Measurements from ENCODE around the gene CPNE5.
"Not testable (repeated sequence)": the region's sequence is repeated elsewhere in the genome, so short reads cannot be mapped to it uniquely, and the experiment has no call there.

The CPNE5 gene

GRCh38 chr6:36739947-36740817, 99.1 kb downstream of the CPNE5 start:
- DNase-seq: no peak

- DNase-seq: no peak
Measured at GRCh38 chr6:36738108-36738507, 101.1 kb downstream of the CPNE5 start.

DNA sequence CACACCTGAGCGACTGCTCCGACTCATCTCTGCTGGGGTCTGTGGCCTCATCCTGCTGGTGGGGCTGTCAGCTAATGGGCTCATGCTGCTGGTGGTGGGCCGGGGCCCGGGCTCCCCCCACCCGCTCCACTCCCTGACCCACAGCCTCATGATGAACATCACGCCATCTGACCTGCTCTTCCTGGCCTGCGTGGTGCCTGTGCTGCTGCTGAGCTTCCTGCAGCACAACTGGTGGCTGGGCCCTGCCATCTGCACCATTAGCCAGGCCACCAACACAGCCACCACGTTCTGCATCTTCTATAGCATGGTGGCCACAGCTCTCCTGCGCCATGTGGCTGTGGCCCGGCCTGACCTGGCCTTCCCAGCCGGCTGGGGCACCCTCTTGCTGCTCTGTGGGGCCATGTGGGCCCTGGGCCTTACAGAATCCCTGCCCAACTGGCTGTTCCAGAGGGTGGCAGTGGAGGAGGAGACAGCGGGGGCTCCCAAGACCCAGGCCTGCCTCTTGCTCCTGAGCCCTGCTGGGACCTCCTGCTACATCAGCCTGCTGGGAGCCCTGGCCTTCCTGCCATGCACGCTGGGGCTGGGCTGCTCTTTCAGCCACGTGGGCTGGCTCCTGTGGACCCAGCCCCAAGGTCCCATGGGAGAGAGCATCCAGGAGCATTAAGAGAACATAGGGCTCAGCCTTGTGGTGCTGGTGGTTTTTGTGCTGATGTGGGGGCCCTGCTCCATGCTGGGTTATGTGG, 102.0 kb downstream of the CPNE5 start:
- DNase-seq: no peak

DNA sequence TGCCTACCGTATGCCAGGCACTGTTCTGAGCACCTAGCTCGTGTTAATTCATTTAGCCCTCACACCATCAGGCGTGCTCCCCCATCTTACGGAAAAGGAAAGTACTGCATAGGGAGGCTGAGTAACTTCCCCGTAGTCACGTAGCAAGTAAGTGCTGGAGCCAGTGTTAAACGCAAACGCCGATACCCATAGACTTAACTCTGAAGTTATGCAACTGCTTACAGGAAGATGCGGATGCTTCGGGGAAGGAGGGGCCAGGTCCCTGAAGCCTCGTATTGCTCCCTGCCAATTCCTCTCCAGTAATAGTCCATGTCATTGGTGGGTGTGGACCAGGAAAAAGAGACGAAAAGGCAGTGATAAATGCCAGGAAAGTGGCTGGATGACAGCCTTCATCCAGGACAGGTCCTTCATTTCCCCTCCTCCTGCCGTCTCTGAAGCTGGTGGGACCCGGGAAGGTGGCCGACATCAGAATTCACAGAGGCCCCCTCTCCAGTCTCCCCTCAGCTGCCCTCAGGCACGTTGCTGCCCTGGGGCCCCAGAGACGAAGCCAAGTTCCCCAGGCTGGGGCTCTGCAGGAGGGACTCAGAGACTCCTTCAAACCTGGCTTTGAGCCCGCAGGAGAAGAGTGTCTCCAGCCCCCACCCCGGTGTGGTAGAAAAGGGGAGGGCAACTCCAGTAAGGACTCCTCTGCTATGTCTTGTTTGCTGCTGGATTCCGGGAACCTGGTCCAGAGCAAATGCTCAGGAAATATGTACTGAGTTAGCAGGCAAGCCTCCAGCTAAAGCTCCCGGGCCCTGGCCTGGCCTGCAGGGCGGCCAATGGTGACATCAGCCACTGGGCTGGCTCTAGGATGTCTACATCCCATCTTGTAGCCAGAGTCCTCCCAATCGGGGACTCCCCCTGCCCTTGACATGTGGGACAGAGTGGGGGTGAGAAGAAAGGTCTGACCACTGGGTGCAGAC, 103.9 kb downstream of the CPNE5 start:
- DNase-seq: no peak

GRCh38 chr6:36734486-36735060, 104.7 kb downstream of the CPNE5 start:
- DNase-seq: no peak

DNA sequence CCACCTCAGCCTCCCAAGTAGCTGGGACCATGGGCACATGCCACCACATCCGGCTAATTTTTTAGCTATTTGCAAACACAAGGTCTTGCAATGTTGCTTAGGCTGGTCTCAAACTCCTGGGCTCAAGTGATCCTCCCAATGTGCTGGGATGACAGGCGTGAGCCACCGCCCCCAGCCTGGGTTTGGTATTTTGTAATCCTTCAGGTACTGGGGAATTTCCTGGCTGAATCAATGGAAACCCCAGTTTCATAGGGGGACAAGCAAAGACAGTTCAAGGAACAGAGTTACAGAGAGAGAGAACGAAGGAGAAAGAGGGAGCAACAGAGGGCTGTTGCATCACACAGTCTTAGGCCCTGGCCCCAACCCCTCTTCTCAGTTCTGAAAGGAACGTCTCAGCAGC, 105.9 kb downstream of the CPNE5 start:
- DNase-seq: no peak

- DNase-seq: no peak
Measured at GRCh38 chr6:36731622-36732310, 107.5 kb downstream of the CPNE5 start.

GRCh38 chr6:36730424-36731380, 108.5 kb downstream of the CPNE5 start:
- no peak for DNase-seq

- DNase-seq: no peak
Measured at GRCh38 chr6:36729161-36729524, 110.1 kb downstream of the CPNE5 start.

DNA sequence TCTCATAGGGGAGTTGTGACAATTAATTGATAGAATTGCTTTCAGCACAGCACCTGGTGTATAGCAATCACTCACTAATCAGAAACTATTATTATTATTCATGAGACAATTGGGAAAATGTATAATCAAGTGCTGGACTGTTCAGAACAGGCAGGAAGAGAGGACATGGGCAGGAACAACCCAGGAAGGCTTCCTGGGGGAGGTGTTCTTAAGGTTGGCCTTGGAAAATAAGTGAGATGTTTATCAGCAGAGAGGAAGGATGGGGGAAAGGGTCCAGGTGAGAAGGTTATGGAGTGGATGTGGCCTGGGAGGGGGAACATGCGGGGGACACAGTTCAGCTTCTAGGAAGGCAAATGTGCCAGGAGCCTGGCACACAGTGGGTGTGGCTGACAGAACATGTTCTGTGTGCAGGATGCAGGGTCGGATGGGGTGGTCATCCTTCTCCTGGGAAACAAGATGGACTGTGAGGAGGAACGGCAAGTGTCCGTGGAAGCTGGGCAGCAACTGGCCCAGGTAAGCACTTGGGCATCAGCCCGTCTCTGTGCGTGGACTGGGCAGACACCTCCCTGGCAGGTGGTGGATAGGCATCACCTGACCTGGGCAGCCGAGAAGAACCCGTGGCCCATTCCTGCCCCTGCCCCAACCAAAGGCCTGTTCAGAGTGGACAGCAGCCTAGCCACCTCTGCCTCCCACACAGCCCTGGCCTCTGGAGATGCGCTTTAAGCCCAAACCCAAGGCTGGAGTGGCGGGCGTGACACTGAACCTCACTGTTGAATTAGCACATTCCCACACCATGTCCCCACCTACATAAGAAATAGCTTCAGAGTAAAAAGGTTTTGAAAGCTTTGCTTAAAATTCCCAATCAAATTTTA, 110.7 kb downstream of the CPNE5 start:
- DNase-seq: no peak

DNA sequence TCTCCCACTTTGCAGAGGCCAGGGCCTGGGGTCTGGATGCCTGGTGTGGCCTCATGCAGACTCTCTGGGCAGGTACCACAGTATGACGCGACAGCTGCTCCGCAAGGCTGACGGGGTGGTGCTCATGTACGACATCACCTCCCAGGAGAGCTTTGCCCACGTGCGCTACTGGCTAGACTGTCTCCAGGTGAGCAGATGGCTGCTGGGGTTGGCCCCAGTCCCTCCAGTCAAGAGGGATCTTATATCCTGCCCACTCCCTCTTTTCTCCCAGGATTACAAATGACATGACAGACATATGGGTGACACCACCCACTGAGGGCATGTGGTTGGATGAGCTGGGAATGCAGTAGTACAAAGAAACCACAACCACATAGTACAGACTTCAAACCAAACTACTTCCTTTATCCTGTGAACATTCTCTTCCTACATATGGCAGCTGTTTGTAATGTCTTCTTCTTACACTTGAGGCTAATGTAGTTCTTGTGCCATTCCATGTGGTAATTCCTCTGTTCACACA, 111.7 kb downstream of the CPNE5 start:
- DNase-seq: no peak

- DNase-seq: no peak
Measured at GRCh38 chr6:36725581-36725980, 113.7 kb downstream of the CPNE5 start.

GRCh38 chr6:36724514-36725390, 114.5 kb downstream of the CPNE5 start:
- peak; percentile 37 for DNase-seq

DNA sequence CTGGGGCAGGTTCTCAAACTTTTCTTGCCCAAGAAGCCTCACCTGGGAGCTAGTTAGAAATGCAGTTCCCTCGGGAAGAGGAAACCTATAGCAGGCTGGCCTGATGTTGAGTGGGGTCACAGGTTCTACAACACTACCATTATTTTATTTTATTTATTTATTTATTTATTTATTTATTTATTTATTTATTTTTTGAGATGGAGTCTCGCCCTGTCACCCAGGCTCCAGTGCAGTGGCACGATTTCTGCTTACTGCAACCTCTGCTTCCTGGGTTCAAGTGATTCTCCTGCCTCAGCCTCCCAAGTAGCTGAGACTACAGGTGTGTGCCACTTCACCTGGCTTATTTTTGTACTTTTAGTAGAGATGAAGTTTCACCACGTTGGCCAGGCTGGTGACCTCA, 115.3 kb downstream of the CPNE5 start:
- not testable (repeated sequence) for DNase-seq

DNA sequence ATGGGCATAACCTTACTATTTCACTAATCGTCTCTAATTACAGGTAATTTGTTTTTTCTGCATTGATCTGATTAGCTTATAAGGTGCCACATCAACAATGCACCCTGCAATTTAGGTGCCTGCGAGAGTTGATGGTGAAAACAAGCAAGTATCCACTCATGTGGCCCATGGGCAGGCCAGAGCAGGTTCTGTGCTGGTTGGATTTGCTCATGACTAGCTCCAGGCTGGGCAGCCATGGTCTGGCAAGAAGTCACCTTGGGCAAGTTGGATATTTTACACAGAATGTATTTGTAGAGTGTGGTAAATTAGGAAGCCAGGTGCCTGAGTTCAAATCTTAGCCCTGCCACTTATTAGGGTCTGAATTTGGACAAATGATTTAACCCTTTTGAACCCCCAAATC, 116.4 kb downstream of the CPNE5 start:
- DNase-seq: no peak

GRCh38 chr6:36722365-36722764, 116.9 kb downstream of the CPNE5 start:
- no peak for DNase-seq

DNA sequence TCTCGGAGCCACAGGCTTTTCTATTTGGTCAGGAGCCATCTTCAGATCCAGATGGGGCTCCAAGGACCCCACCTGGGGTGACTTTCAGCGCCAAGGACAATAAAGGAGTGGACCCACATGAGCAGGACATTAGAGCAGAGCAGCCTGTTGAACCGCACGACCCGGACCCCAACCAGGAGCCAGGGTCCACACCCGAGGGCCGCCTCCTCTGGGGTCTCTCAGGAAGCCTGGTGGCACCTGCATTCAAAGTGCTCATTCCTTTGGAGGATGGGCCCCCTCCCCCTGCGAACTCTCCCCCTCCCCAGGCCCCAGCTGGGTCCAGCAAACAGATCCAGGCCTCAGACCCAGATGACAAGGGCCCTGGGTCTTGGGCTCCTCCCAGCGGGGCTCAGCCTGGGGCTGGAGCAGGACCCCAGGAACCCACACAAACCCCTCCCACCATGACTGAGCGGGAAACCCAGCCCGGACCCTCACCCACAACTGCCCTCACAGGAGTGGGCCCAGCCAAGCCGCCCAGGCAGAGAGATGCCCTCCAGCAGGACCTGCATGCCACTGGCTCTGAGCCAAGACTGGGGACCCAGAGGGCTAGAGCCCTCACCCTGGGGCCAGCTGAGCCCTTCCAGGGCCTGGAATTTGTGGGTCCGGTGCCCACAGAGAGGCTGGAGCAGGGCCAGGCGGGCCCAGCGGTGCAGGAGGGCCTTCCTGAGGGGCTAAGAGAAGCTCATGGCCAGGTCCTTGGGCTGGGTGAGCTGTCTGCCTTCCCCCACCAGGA, 117.7 kb downstream of the CPNE5 start:
- no peak for DNase-seq

Data from activated naive CD4-positive, alpha-beta T cell treated with anti-CD3 and anti-CD28 coated beads, Interleukin-2, amount 50 U/mL, for 16 hours (primary cell).